GM18508 (cell line): ENCODE data around the gene AMELY.
"Not testable (repeated sequence)": the region's sequence is repeated elsewhere in the genome, so short reads cannot be mapped to it uniquely, and the experiment has no call there.

Experiments used
- ATAC-seq: cut with Tn5 transposase; IDR thresholded peaks from one replicate; pipeline ENCODE4 v1.9.1; 2021; ENCODE audit warnings: moderate number of reproducible peaks; ENCODE audit not compliant: insufficient read depth, unreplicated experiment

Gene AMELY

GRCh38 chrY:6911253-6911881, at the start of gene AMELY:
Gene AMELY (minus strand): TSS chrY:6911752. CDS start chrY:6872608, 39,144 bp downstream.
- no peak for ATAC-seq

GRCh38 chrY:6949947-6950346, 38.4 kb upstream of the AMELY start:
- ATAC-seq: no peak

- ATAC-seq: no peak
These were observed 36.8 kb upstream of the AMELY start for GRCh38 chrY:6948378-6948777.

- no peak for ATAC-seq
These were observed 36.1 kb upstream of the AMELY start for GRCh38 chrY:6947695-6948094.

- ATAC-seq: no peak
These were observed 23.9 kb upstream of the AMELY start for GRCh38 chrY:6935497-6935896.

GRCh38 chrY:6931779-6932396, 20.3 kb upstream of the AMELY start:
- ATAC-seq: no peak

- no peak for ATAC-seq
These were observed 17.7 kb upstream of the AMELY start for GRCh38 chrY:6929237-6929636.

- ATAC-seq: no peak
These were observed 16.7 kb upstream of the AMELY start for GRCh38 chrY:6928265-6928664.

GRCh38 chrY:6921061-6921460, 9.5 kb upstream of the AMELY start:
- ATAC-seq: no peak

GRCh38 chrY:6913362-6913761, 1.8 kb upstream of the AMELY start:
- ATAC-seq: no peak

GRCh38 chrY:6910372-6911252, 940 bp downstream of the AMELY start, which contains the start of gene TBL1Y:
Gene TBL1Y (plus strand): TSS chrY:6910697. CDS start chrY:7025085, 114,388 bp downstream.
- no peak for ATAC-seq

- ATAC-seq: no peak
These were observed 1.7 kb downstream of the AMELY start for GRCh38 chrY:6909856-6910255.

GRCh38 chrY:6909118-6909521, 2.4 kb downstream of the AMELY start:
- no peak for ATAC-seq

- ATAC-seq: not testable (repeated sequence)
These were observed 3.5 kb downstream of the AMELY start for GRCh38 chrY:6908021-6908420.

GRCh38 chrY:6907591-6907990, 4.0 kb downstream of the AMELY start:
- ATAC-seq: no peak

- not testable (repeated sequence) for ATAC-seq
These were observed 9.4 kb downstream of the AMELY start for GRCh38 chrY:6902116-6902515.

- ATAC-seq: no peak
These were observed 16.3 kb downstream of the AMELY start for GRCh38 chrY:6895236-6895635.

GRCh38 chrY:6894496-6894895, 17.1 kb downstream of the AMELY start:
- ATAC-seq: no peak

GRCh38 chrY:6849384-6849783, 62.2 kb downstream of the AMELY start:
- no peak for ATAC-seq

GRCh38 chrY:6842650-6843049, 68.9 kb downstream of the AMELY start:
- not testable (repeated sequence) for ATAC-seq
